Smooth muscle cell (in vitro differentiated cells): ENCODE results near the gene NAALADL2. TPM values are rescaled to one million over a fixed set of nuclear protein-coding genes. Genes with fewer than 3 reads are reported as not detected.

Source experiments
- DNase-seq: peaks from one replicate; lab custom pipeline; 2025; ENCODE audit not compliant: unreplicated experiment; lab: John Stamatoyannopoulos, UW
- H2AFZ ChIP-seq: fragments of 200-600 bp; sonication (generic); 2 replicates; pipeline ENCODE4 v1.6.0; 2016; ENCODE audit warnings: antibody characterized with exemption, low read depth, mild to moderate bottlenecking
- H3F3A ChIP-seq: fragments of 200-600 bp; sonication (generic); 2 replicates; pipeline ENCODE4 v1.6.0; 2017; ENCODE audit warnings: antibody characterized with exemption, low read depth
- H3K27ac ChIP-seq: fragments of 200-600 bp; sonication (generic); 2 replicates; pipeline ENCODE4 v1.5.1; 2016; ENCODE audit warnings: low read depth, mild to moderate bottlenecking
- H3K27me3 ChIP-seq: fragments of 200-600 bp; sonication (generic); 2 replicates; pipeline ENCODE4 v1.6.1; 2016; ENCODE audit warnings: low read depth, mild to moderate bottlenecking
- H3K36me3 ChIP-seq: fragments of 200-600 bp; sonication (generic); 2 replicates; pipeline ENCODE4 v1.5.1; 2016; ENCODE audit warnings: low read depth
- H3K4me1 ChIP-seq: fragments of 200-600 bp; sonication (generic); 2 replicates; pipeline ENCODE4 v1.5.1; 2016; ENCODE audit warnings: low read depth
- H3K4me2 ChIP-seq: fragments of 200-600 bp; sonication (generic); 2 replicates; pipeline ENCODE4 v1.6.0; 2016; ENCODE audit warnings: mild to moderate bottlenecking
- H3K4me3 ChIP-seq: fragments of 200-600 bp; sonication (generic); 2 replicates; pipeline ENCODE4 v1.5.1; 2016; ENCODE audit warnings: mild to moderate bottlenecking
- H3K79me2 ChIP-seq: fragments of 200-600 bp; sonication (generic); 2 replicates; pipeline ENCODE4 v1.6.0; 2016; ENCODE audit warnings: low read depth, mild to moderate bottlenecking
- H3K9ac ChIP-seq: fragments of 200-600 bp; sonication (generic); 2 replicates; pipeline ENCODE4 v1.6.0; 2016; ENCODE audit warnings: low read depth
- H3K9me3 ChIP-seq: fragments of 200-600 bp; sonication (generic); replicated peaks from 2 replicates; pipeline ENCODE4 v1.5.1; 2016; ENCODE audit warnings: low read depth
- H4K20me1 ChIP-seq: fragments of 200-600 bp; sonication (generic); 2 replicates; pipeline ENCODE4 v1.6.0; 2016; ENCODE audit warnings: low read depth
- WGBS: methylation state at CpG from one replicate; pipeline ENCODE4 v1.1.7; 2016; ENCODE audit warnings: low lambda C conversion rate; 5-methylcytosine and 5-hydroxymethylcytosine counted together
- polyA plus RNA-seq: library from polyadenylated mRNA; unstranded; fragments of >200 nt; fragmentation: Nextera tagmentation; extraction: Ambion mirVana; gene quantifications from 2 replicates; pipeline ENCODE4 v1.2.1, GENCODE V29; 2016
- total RNA-seq: library from RNA; depleted of rRNA; stranded (reverse); fragments of >200 nt; gene quantifications from 2 replicates; pipeline ENCODE4 v1.2.3, GENCODE V29; 2014
- TF ChIP-seq, protein P1 (sequence below): fragments of 200-600 bp; sonication (generic); IDR thresholded peaks from 2 replicates; pipeline ENCODE4 v1.5.1; 2017; ENCODE audit warnings: borderline replicate concordance, mild to moderate bottlenecking, antibody characterized with exemption; ENCODE audit not compliant: insufficient read depth, poor library complexity, severe bottlenecking

Gene NAALADL2
- total and polyA plus RNA-seq, 2 experiments from 2014 or later: 2.5 to 13.8 TPM

DNA sequence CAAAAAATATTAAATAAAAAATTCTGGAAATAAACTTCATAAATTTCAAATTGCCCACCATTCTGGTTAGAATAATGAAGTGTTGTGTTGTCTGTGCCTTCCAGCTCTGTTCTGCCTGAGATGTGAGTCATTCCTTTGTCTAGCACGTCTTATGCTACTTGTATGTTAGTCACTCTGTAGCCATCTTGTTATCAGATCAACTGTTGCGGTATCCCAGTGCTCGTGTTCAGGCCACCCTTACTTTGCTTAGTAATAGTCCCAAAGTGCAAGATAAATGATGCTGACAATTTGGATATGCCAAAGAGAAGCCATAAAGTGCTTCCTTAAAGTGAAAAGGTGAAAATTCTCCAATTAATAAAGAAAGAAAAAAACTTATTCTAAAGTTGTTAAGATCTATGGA, 527.5 kb downstream of the NAALADL2 start:
- Histone ChIP-seq H3K9ac (no peak overlapping the region), H3K4me2 (peak overlapping the region; percentile 9), H3K4me3 (no peak overlapping the region), H3F3A (no peaks in the 10 kb centered on the region), H3K79me2 (no peaks in the 10 kb centered on the region), H4K20me1 (no peaks in the 10 kb centered on the region), H3K9me3 (no peaks in the 10 kb centered on the region), H3K36me3 (no peaks in the 10 kb centered on the region), H3K27ac (peak overlapping the region; percentile 35), H3K4me1 (no peaks in the 10 kb centered on the region), H3K27me3 (no peaks in the 10 kb centered on the region), H2AFZ (no peak overlapping the region)
- WGBS: 5% methylated on average over 3 of the region's 3 CpGs
- DNase-seq: no peak
- TF ChIP-seq, protein P1, sequence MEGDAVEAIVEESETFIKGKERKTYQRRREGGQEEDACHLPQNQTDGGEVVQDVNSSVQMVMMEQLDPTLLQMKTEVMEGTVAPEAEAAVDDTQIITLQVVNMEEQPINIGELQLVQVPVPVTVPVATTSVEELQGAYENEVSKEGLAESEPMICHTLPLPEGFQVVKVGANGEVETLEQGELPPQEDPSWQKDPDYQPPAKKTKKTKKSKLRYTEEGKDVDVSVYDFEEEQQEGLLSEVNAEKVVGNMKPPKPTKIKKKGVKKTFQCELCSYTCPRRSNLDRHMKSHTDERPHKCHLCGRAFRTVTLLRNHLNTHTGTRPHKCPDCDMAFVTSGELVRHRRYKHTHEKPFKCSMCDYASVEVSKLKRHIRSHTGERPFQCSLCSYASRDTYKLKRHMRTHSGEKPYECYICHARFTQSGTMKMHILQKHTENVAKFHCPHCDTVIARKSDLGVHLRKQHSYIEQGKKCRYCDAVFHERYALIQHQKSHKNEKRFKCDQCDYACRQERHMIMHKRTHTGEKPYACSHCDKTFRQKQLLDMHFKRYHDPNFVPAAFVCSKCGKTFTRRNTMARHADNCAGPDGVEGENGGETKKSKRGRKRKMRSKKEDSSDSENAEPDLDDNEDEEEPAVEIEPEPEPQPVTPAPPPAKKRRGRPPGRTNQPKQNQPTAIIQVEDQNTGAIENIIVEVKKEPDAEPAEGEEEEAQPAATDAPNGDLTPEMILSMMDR: no peak

DNA sequence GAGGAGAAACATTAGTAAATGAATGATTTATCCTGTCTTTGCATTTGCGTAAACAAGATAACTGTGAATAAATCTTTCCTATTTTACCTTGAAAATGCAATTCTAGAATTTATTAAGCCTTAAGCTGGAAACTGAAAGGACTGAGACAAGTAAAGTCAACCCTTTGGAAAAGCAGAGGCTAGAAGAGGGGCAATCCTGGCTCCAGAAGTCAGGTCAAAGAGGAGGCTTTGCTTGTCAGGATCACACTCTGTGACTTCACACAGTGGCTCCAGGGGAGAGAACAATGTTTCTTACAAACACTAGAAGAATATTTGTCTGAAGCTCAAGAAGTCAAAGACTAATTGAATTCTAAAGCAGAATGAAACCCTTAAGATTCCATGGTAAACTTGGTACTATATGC, 530.4 kb downstream of the NAALADL2 start:
- Histone ChIP-seq H2AFZ (no peak overlapping the region), H3K4me2 (no peak overlapping the region), H3K9ac (no peak overlapping the region), H3K27ac (no peak overlapping the region), H3K4me3 (no peak overlapping the region), H3K36me3 (no peaks in the 10 kb centered on the region), H3K9me3 (no peaks in the 10 kb centered on the region), H3K79me2 (no peaks in the 10 kb centered on the region), H3K4me1 (no peaks in the 10 kb centered on the region), H4K20me1 (no peaks in the 10 kb centered on the region), H3F3A (no peaks in the 10 kb centered on the region), H3K27me3 (no peaks in the 10 kb centered on the region)
- no peak for DNase-seq
- WGBS: 95% methylated on average over 1 of the region's 1 CpG
- TF ChIP-seq, protein P1: no peak

DNA sequence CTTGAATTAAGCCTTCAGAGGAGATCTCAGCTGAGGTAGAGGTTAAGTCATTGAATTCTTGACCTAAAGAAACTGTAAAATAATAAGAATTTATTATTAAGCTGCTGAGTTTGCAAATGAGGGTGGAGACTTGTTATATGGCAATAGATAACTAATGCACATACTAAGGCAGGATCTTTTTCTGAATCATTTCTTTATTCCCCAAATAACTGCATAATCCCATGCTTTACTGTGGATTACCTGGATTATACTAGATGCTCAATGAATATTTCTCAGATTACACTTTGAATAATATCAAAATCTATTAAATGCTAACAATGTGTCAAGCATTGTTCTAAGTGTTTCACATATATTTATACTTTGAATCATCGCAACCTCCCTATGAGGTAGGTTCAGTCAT, 532.5 kb downstream of the NAALADL2 start:
- 100% methylated on average over 1 of the region's 1 CpG for WGBS
- H3K9ac ChIP-seq: no peak overlapping the region
- H3K9me3 ChIP-seq: no peaks in the 10 kb centered on the region

GRCh38 chr3:175392653-175393052, 533.5 kb downstream of the NAALADL2 start:
- H3K4me3 ChIP-seq: no peak overlapping the region
- H3K9me3 ChIP-seq: no peaks in the 10 kb centered on the region
- H4K20me1 ChIP-seq: no peaks in the 10 kb centered on the region
- TF ChIP-seq, protein P1: no peak
- H3K79me2 ChIP-seq: no peaks in the 10 kb centered on the region
- no peak for DNase-seq
- H3K9ac ChIP-seq: no peak overlapping the region
- no peak overlapping the region for H3K27ac ChIP-seq
- 51% methylated on average over 4 of the region's 4 CpGs for WGBS
- no peak overlapping the region for H3K4me2 ChIP-seq
- no peak overlapping the region for H2AFZ ChIP-seq
- H3K36me3 ChIP-seq: no peaks in the 10 kb centered on the region
- no peaks in the 10 kb centered on the region for H3K27me3 ChIP-seq
- peaks cover 2% of the 10 kb centered on the region for H3K4me1 ChIP-seq
- H3F3A ChIP-seq: no peaks in the 10 kb centered on the region

More for the DNA sequence above, 532.5 kb downstream of the NAALADL2 start:
- H4K20me1 ChIP-seq: no peaks in the 10 kb centered on the region
- no peaks in the 10 kb centered on the region for H3K79me2 ChIP-seq
- no peaks in the 10 kb centered on the region for H3F3A ChIP-seq
- H2AFZ ChIP-seq: no peak overlapping the region
- no peak overlapping the region for H3K4me2 ChIP-seq
- no peaks in the 10 kb centered on the region for H3K36me3 ChIP-seq
- no peaks in the 10 kb centered on the region for H3K27me3 ChIP-seq
- no peak overlapping the region for H3K27ac ChIP-seq
- no peaks in the 10 kb centered on the region for H3K4me1 ChIP-seq
- no peak overlapping the region for H3K4me3 ChIP-seq
- TF ChIP-seq, protein P1: no peak
- no peak for DNase-seq
